Left forelimb (tissue), 1 donor: Measurements from ENCODE around the gene CUL9.

Source experiments
- DNase-seq: peaks from one replicate; pipeline ENCODE4 v3.0.0-alpha.2; 2018; ENCODE audit warnings: low spot score

CUL9 gene

GRCh38 chr6:43229803-43230620, 48.0 kb downstream of the CUL9 start:
- no peak for DNase-seq

- DNase-seq: no peak
These were observed 49.1 kb downstream of the CUL9 start for GRCh38 chr6:43231053-43231452.

- no peak for DNase-seq
These were observed 49.9 kb downstream of the CUL9 start for GRCh38 chr6:43231735-43232450.

GRCh38 chr6:43235841-43236240, 53.8 kb downstream of the CUL9 start:
- no peak for DNase-seq

GRCh38 chr6:43239054-43239453, 57.1 kb downstream of the CUL9 start:
- DNase-seq: no peak

- no peak for DNase-seq
These were observed 59.0 kb downstream of the CUL9 start for GRCh38 chr6:43240950-43241349.

GRCh38 chr6:43241446-43241845, 59.5 kb downstream of the CUL9 start:
- no peak for DNase-seq

GRCh38 chr6:43242908-43243663, 61.1 kb downstream of the CUL9 start, which contains the start of gene TTBK1:
Gene TTBK1, plus strand, starts transcription at chr6:43243481. Its CDS starts 3,180 bp downstream, at chr6:43246661.
- DNase-seq: no peak

- no peak for DNase-seq
These were observed 61.8 kb downstream of the CUL9 start for GRCh38 chr6:43243664-43244321.

- DNase-seq: no peak
These were observed 64.5 kb downstream of the CUL9 start for GRCh38 chr6:43246301-43247113.

GRCh38 chr6:43247114-43247999, 65.4 kb downstream of the CUL9 start:
- DNase-seq: peak; percentile 82

- DNase-seq: no peak
These were observed 66.1 kb downstream of the CUL9 start for GRCh38 chr6:43248101-43248500.

- DNase-seq: no peak
These were observed 66.8 kb downstream of the CUL9 start for GRCh38 chr6:43248791-43249190.

- DNase-seq: no peak
These were observed 69.0 kb downstream of the CUL9 start for GRCh38 chr6:43250992-43251373.

- no peak for DNase-seq
These were observed 71.4 kb downstream of the CUL9 start for GRCh38 chr6:43253401-43253800.

GRCh38 chr6:43254138-43254817, 72.3 kb downstream of the CUL9 start:
- no peak for DNase-seq

- DNase-seq: no peak
These were observed 72.8 kb downstream of the CUL9 start for GRCh38 chr6:43254846-43255245.

GRCh38 chr6:43255408-43256054, 73.5 kb downstream of the CUL9 start:
- no peak for DNase-seq
